Measurements from ENCODE around the gene DUS2. TPM values are rescaled to one million over a fixed set of nuclear protein-coding genes. Genes with fewer than 3 reads are reported as not detected.

DUS2 gene
- total RNA-seq, 2 experiments from 2014 or later, result 19.9 to 32.4 TPM

- ChIA-PET POLR2A (no interaction called here), CTCF (ENCODE audit: unreplicated experiment) (no interaction called here)
- Histone ChIP-seq H3K4me1 (ENCODE audit: insufficient read depth, low read length, poor library complexity, severe bottlenecking) (peaks cover 31% of the 10 kb centered on the region), H4K20me1 (ENCODE audit: insufficient read depth, low read length) (no peaks in the 10 kb centered on the region), H3K4me3 (ENCODE audit: low read depth, low read length, poor library complexity, severe bottlenecking) (no peak within 1 kb of the TSS), H3K79me2 (ENCODE audit: insufficient read depth, low read depth, low read length) (no peaks in the 10 kb centered on the region), H3K9me2 (ENCODE audit: insufficient read depth, low read length) (no peaks in the 10 kb centered on the region), H2AFZ (ENCODE audit: low read length) (no peak within 1 kb of the TSS), H3K4me2 (ENCODE audit: low read length) (no peak within 1 kb of the TSS), H3K36me3 (ENCODE audit: insufficient read depth, low read length) (no peaks in the 10 kb centered on the region), H3K9me3 (ENCODE audit: low read length) (no peaks in the 10 kb centered on the region), H3K27ac (ENCODE audit: low read depth, low read length, poor library complexity, severe bottlenecking) (no peak within 1 kb of the TSS)
- intact Hi-C loops (cut with micrococcal nuclease; ENCODE audit: unreplicated experiment), result no loop called here
- TF ChIP-seq CTCF (conservative IDR thresholded peaks at IDR 0.05; ENCODE audit: low read length), result no peak
- TF ChIP-seq EZH2phosphoT487 (IDR thresholded peaks at IDR 0.05; ENCODE audit: borderline replicate concordance, low read depth, low read length), result no peak
- no TSS peak for BruUV-seq (replicated peaks)
- DNase-seq (ENCODE audit: low spot score), result no peak
Measured at GRCh38 chr16:67979955-67980678, 43.0 kb upstream of the DUS2 start, which contains the start of gene DPEP3. Gene DPEP3 (minus strand): TSS chr16:67980499. CDS start chr16:67980380, 119 bp downstream.

GRCh38 chr16:67982011-67982696, 40.9 kb upstream of the DUS2 start:
- intact Hi-C loops (cut with micrococcal nuclease; ENCODE audit: unreplicated experiment), result no loop called here
- H3K4me1 ChIP-seq (ENCODE audit: insufficient read depth, low read length, poor library complexity, severe bottlenecking), result peaks cover 27% of the 10 kb centered on the region
- ChIA-PET CTCF (ENCODE audit: unreplicated experiment) (interaction anchor here (1.0 kb wide), 1 partner anchor 12 kb away, joined by 5 read pairs; no protein-coding TSS in a partner anchor), POLR2A (interaction anchor here (1.2 kb wide), 1 partner anchor 41 kb away, joined by 4 read pairs; the partner anchor contains the start of genes DDX28 and DUS2)
- no peaks in the 10 kb centered on the region for H4K20me1 ChIP-seq (ENCODE audit: insufficient read depth, low read length)
- no peaks in the 10 kb centered on the region for H3K36me3 ChIP-seq (ENCODE audit: insufficient read depth, low read length)
- H2AFZ ChIP-seq (ENCODE audit: low read length), result no peak overlapping the region
- TF ChIP-seq CTCF (conservative IDR thresholded peaks at IDR 0.05; ENCODE audit: low read length), result no peak
- TF ChIP-seq EZH2phosphoT487 (IDR thresholded peaks at IDR 0.05; ENCODE audit: borderline replicate concordance, low read depth, low read length), result no peak
- DNase-seq (ENCODE audit: low spot score), result no peak
- BruUV-seq (replicated peaks), result no TSS peak
- H3K9me3 ChIP-seq (ENCODE audit: low read length), result no peaks in the 10 kb centered on the region
- no peak overlapping the region for H3K4me3 ChIP-seq (ENCODE audit: low read depth, low read length, poor library complexity, severe bottlenecking)
- no peaks in the 10 kb centered on the region for H3K79me2 ChIP-seq (ENCODE audit: insufficient read depth, low read depth, low read length)
- no peak overlapping the region for H3K4me2 ChIP-seq (ENCODE audit: low read length)
- no peak overlapping the region for H3K27ac ChIP-seq (ENCODE audit: low read depth, low read length, poor library complexity, severe bottlenecking)
- H3K9me2 ChIP-seq (ENCODE audit: insufficient read depth, low read length), result no peaks in the 10 kb centered on the region

All from OCI-LY7 (cell line).